ENCODE measurements around the gene ACSF3.

The ACSF3 gene

DNA sequence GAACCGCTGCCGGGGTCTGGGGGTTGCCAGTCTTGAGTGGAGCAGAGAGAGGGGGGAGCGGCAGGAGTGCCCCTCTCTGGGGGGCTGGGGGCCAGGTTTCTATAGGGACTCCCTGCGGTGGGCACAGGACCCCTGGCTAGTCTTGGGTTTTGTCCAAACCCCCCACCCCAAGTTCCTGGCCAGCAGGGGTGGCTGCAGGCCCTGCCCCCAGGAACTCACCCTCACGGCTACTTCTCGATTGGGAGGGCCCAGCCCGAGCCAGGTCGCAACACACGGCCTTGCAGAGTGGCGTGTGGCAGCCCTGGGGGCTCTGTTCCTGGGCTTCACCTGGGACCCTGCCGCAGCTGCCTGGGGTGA is 78.5 kb downstream of the ACSF3 start:
- Histone ChIP-seq H2BK5ac (ENCODE audit: low read depth, low read length, poor library complexity) (no peak overlapping the region), H2BK12ac (ENCODE audit: low read length) (no peak overlapping the region), H3K14ac (ENCODE audit: low read length) (no peak overlapping the region), H3K27me3 (ENCODE audit: insufficient read depth, low read length) (peaks cover 9% of the 10 kb centered on the region), H2BK120ac (ENCODE audit: insufficient read depth, low read length, poor library complexity) (no peak overlapping the region), H3K4me3 (ENCODE audit: low read depth, low read length) (no peak overlapping the region), H3K18ac (ENCODE audit: low read length) (no peak overlapping the region), H2AFZ (ENCODE audit: insufficient read depth, low read length, poor library complexity) (no peak overlapping the region), H3K79me1 (ENCODE audit: low read length) (peaks cover 2% of the 10 kb centered on the region), H3K4me1 (ENCODE audit: control insufficient read depth in 1 of 2, insufficient read depth in 2 of 2, low read length in 2 of 2) (peaks cover 4 to 10% of the 10 kb centered on the region in 2 experiments), H3K9me3 (ENCODE audit: insufficient read depth, low read depth, low read length) (peaks cover 5% of the 10 kb centered on the region), H3K79me2 (ENCODE audit: control insufficient read depth, insufficient read depth, low read length, poor library complexity) (no peaks in the 10 kb centered on the region), H3K9ac (ENCODE audit: low read length) (no peak overlapping the region), H3K4ac (ENCODE audit: low read depth, low read length) (no peak overlapping the region), H4K12ac (ENCODE audit: low read depth, low read length) (no peak overlapping the region), H3K27ac (ENCODE audit: low read depth, low read length) (no peak overlapping the region), H3K4me2 (ENCODE audit: low read length) (no peak overlapping the region), H3K23ac (ENCODE audit: low read length) (no peak overlapping the region), H3K36me3 (ENCODE audit: control insufficient read depth in 1 of 2, insufficient read depth in 2 of 2, low read length in 2 of 2) (no peaks in the 10 kb centered on the region), H4K8ac (ENCODE audit: low read depth, low read length) (no peak overlapping the region), H2AK5ac (ENCODE audit: low read length) (no peak overlapping the region), H4K91ac (ENCODE audit: low read depth, low read length) (no peak overlapping the region)
- WGBS (ENCODE audit: extremely low coverage, insufficient coverage, insufficient read length), result no CpG with 5 or more reads among the region's 11 CpGs
- no peak for DNase-seq

DNA sequence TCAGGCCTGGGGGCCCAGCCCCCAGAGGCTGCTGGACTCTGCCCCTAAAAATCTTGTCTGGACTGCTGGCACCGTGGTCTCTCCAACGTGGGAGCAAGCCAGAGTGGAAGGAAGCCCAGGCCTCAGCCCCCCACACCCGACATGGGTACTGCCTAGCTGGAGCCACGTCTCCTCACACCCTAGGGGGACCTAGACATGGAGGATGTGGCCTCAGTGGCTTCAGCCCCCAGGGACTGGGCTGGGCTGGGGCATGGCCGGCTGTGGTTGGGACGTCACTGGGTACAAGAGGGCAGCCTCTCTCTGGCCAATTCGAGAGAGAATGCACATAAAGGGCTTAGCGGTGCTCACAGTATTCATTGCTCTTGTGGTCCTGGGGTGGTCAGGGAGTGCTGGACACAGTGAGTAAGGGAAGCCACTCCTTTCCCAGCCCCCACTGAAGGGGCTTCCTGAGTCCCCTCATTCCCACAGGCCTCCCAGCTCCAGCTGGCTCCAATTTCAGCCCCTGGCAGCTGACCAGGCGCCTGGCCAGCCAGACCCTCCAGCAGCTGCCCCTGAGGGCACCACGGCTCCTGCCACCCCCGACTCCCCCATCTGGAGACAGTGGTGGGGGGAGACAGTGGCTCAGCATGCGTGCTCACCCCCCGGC is 79.0 kb downstream of the ACSF3 start:
- Histone ChIP-seq H2BK12ac (ENCODE audit: low read length) (no peak overlapping the region), H4K91ac (ENCODE audit: low read depth, low read length) (no peak overlapping the region), H3K23ac (ENCODE audit: low read length) (no peak overlapping the region), H3K27me3 (ENCODE audit: insufficient read depth, low read length) (peaks cover 9% of the 10 kb centered on the region), H4K8ac (ENCODE audit: low read depth, low read length) (no peak overlapping the region), H2AFZ (ENCODE audit: insufficient read depth, low read length, poor library complexity) (no peak overlapping the region), H3K4ac (ENCODE audit: low read depth, low read length) (no peak overlapping the region), H3K9me3 (ENCODE audit: insufficient read depth, low read depth, low read length) (peaks cover 3% of the 10 kb centered on the region), H3K79me2 (ENCODE audit: control insufficient read depth, insufficient read depth, low read length, poor library complexity) (no peaks in the 10 kb centered on the region), H3K4me2 (ENCODE audit: low read length) (no peak overlapping the region), H3K36me3 (ENCODE audit: control insufficient read depth in 1 of 2, insufficient read depth in 2 of 2, low read length in 2 of 2) (no peaks in the 10 kb centered on the region), H2BK120ac (ENCODE audit: insufficient read depth, low read length, poor library complexity) (no peak overlapping the region), H2BK5ac (ENCODE audit: low read depth, low read length, poor library complexity) (no peak overlapping the region), H3K4me3 (ENCODE audit: low read depth, low read length) (no peak overlapping the region), H3K18ac (ENCODE audit: low read length) (no peak overlapping the region), H3K4me1 (ENCODE audit: control insufficient read depth in 1 of 2, insufficient read depth in 2 of 2, low read length in 2 of 2) (peaks cover 2 to 8% of the 10 kb centered on the region in 2 experiments), H2AK5ac (ENCODE audit: low read length) (no peak overlapping the region), H3K9ac (ENCODE audit: low read length) (no peak overlapping the region), H4K12ac (ENCODE audit: low read depth, low read length) (no peak overlapping the region), H3K14ac (ENCODE audit: low read length) (no peak overlapping the region), H3K79me1 (ENCODE audit: low read length) (no peaks in the 10 kb centered on the region), H3K27ac (ENCODE audit: low read depth, low read length) (no peak overlapping the region)
- WGBS (ENCODE audit: extremely low coverage, insufficient coverage, insufficient read length), result no CpG with 5 or more reads among the region's 13 CpGs
- no peak for DNase-seq

DNA sequence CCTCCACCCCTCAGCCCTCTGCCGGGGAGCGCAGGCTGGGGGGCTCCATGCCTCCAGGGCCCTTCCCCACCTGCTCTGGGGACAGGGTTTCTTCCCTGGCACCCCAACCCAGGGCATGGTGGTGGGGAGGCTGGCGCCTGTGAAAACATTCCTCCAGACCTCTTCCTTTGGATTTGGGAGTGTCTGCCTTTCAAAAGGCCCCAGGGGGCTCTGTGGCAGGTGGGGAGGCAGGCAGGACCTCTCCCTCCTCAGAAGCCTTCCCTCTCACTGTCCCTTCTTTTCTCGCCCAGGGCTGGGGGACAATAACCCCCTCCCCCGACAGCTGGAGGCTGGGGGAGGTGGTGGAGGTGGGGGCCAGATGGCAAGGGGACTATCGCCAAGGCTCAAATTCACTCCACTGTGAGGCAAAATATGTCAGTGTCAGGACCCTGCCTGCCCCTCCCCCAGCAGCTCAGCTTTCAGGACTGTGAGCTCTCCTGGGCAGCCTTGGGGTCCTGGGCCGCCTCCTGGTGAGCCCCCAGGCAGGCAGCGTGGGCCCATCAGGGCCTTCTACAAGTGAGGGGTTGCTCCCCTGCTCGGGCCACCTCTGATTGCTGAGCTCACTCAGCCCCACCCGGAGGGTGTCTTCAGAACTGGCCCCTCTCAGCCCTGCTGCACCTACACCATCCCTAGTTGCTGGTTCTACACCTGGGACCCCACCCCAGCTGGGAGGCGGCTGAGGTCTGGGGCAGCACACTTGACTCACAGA is 79.7 kb downstream of the ACSF3 start:
- no peak overlapping the region for H4K12ac ChIP-seq (ENCODE audit: low read depth, low read length)
- H3K4me1 ChIP-seq (ENCODE audit: control insufficient read depth in 1 of 2, insufficient read depth in 2 of 2, low read length in 2 of 2), result peaks cover 2 to 8% of the 10 kb centered on the region in 2 experiments
- H3K18ac ChIP-seq (ENCODE audit: low read length), result no peak overlapping the region
- no peak overlapping the region for H4K91ac ChIP-seq (ENCODE audit: low read depth, low read length)
- WGBS (ENCODE audit: extremely low coverage, insufficient coverage, insufficient read length), result no CpG with 5 or more reads among the region's 11 CpGs
- no peak overlapping the region for H3K4me3 ChIP-seq (ENCODE audit: low read depth, low read length)
- DNase-seq, result no peak
- H3K14ac ChIP-seq (ENCODE audit: low read length), result no peak overlapping the region
- no peak overlapping the region for H3K23ac ChIP-seq (ENCODE audit: low read length)
- H3K27ac ChIP-seq (ENCODE audit: low read depth, low read length), result no peak overlapping the region
- H3K27me3 ChIP-seq (ENCODE audit: insufficient read depth, low read length), result peaks cover 9% of the 10 kb centered on the region
- no peaks in the 10 kb centered on the region for H3K79me1 ChIP-seq (ENCODE audit: low read length)
- no peak overlapping the region for H2AK5ac ChIP-seq (ENCODE audit: low read length)
- H2BK120ac ChIP-seq (ENCODE audit: insufficient read depth, low read length, poor library complexity), result no peak overlapping the region
- H3K36me3 ChIP-seq (ENCODE audit: control insufficient read depth in 1 of 2, insufficient read depth in 2 of 2, low read length in 2 of 2), result no peaks in the 10 kb centered on the region
- H3K9me3 ChIP-seq (ENCODE audit: insufficient read depth, low read depth, low read length), result peaks cover 2% of the 10 kb centered on the region
- H3K4ac ChIP-seq (ENCODE audit: low read depth, low read length), result no peak overlapping the region
- no peak overlapping the region for H2AFZ ChIP-seq (ENCODE audit: insufficient read depth, low read length, poor library complexity)
- no peak overlapping the region for H4K8ac ChIP-seq (ENCODE audit: low read depth, low read length)
- H3K4me2 ChIP-seq (ENCODE audit: low read length), result no peak overlapping the region
- no peak overlapping the region for H2BK12ac ChIP-seq (ENCODE audit: low read length)
- no peak overlapping the region for H3K9ac ChIP-seq (ENCODE audit: low read length)
- H3K79me2 ChIP-seq (ENCODE audit: control insufficient read depth, insufficient read depth, low read length, poor library complexity), result no peaks in the 10 kb centered on the region
- H2BK5ac ChIP-seq (ENCODE audit: low read depth, low read length, poor library complexity), result no peak overlapping the region

DNA sequence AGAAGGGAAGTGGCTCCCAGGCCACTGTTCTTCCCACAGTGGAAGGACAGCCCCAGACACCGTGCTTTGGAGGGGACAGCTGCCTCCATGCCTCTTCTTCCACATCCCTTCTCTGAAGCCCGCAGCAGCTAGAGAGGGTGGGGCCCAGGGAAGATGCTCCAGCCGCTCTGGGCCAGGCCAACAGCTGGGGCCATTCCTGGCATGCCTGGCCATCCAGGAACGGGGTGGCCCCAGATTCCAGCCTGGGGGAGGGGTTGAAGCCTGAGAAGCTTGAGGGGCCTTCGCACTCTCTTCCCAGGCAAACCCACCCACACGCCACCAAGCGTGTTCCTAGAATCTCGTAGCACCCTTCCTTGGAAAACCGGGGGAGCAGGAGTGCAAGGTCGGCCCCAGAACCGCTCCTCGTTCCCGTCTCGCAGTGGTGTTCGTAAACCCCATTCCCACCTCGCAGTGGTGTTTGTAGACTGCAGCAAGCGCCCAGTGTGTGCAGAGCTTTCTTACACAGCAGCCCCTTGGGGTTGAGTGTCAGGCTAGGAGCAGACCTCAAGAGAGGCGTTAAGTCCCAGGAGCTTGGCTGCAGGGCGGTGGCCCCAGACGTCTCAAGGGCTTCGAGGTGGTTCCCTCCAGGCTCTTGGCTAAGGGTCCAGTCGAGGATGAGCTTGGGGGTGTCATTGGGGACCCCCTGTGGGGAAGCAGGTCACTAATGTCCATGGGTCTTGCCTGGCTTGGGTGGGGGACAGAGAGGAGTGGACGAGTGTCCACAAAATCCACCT is 80.6 kb downstream of the ACSF3 start:
- Histone ChIP-seq H3K79me2 (ENCODE audit: control insufficient read depth, insufficient read depth, low read length, poor library complexity) (no peaks in the 10 kb centered on the region), H3K18ac (ENCODE audit: low read length) (no peak overlapping the region), H3K4ac (ENCODE audit: low read depth, low read length) (no peak overlapping the region)

More for the DNA sequence above, 80.6 kb downstream of the ACSF3 start:
- no peak overlapping the region for H3K9ac ChIP-seq (ENCODE audit: low read length)
- H3K23ac ChIP-seq (ENCODE audit: low read length), result no peak overlapping the region
- no peaks in the 10 kb centered on the region for H3K79me1 ChIP-seq (ENCODE audit: low read length)
- no peak overlapping the region for H3K4me3 ChIP-seq (ENCODE audit: low read depth, low read length)
- no CpG with 5 or more reads among the region's 23 CpGs for WGBS (ENCODE audit: extremely low coverage, insufficient coverage, insufficient read length)
- H4K91ac ChIP-seq (ENCODE audit: low read depth, low read length), result no peak overlapping the region
- peaks cover 9% of the 10 kb centered on the region for H3K27me3 ChIP-seq (ENCODE audit: insufficient read depth, low read length)
- H2BK5ac ChIP-seq (ENCODE audit: low read depth, low read length, poor library complexity), result no peak overlapping the region
- no peak overlapping the region for H3K14ac ChIP-seq (ENCODE audit: low read length)
- no peaks in the 10 kb centered on the region for H3K36me3 ChIP-seq (ENCODE audit: control insufficient read depth in 1 of 2, insufficient read depth in 2 of 2, low read length in 2 of 2)
- H4K12ac ChIP-seq (ENCODE audit: low read depth, low read length), result no peak overlapping the region
- peaks cover 6% of the 10 kb centered on the region for H3K9me3 ChIP-seq (ENCODE audit: insufficient read depth, low read depth, low read length)
- H2AFZ ChIP-seq (ENCODE audit: insufficient read depth, low read length, poor library complexity), result no peak overlapping the region
- H2AK5ac ChIP-seq (ENCODE audit: low read length), result no peak overlapping the region
- H3K27ac ChIP-seq (ENCODE audit: low read depth, low read length), result no peak overlapping the region
- no peak overlapping the region for H3K4me2 ChIP-seq (ENCODE audit: low read length)
- H4K8ac ChIP-seq (ENCODE audit: low read depth, low read length), result no peak overlapping the region
- H2BK12ac ChIP-seq (ENCODE audit: low read length), result no peak overlapping the region
- no peak for DNase-seq
- no peak overlapping the region for H2BK120ac ChIP-seq (ENCODE audit: insufficient read depth, low read length, poor library complexity)
- H3K4me1 ChIP-seq (ENCODE audit: control insufficient read depth in 1 of 2, insufficient read depth in 2 of 2, low read length in 2 of 2), result peaks cover 2 to 8% of the 10 kb centered on the region in 2 experiments
